Peyer's patch (tissue), 4 donors: ENCODE results near the gene GOLGA6L7.
"Not testable (repeated sequence)": the region's sequence is repeated elsewhere in the genome, so short reads cannot be mapped to it uniquely, and the experiment has no call there.

ENCODE experiments used
- POLR2A ChIP-seq, 2 donors: fragments of 450-650 bp; IDR thresholded peaks; one replicate each; pipeline ENCODE4 v1.5.1; 2017; ENCODE audit warnings: antibody characterized with exemption in 2 of 2, mild to moderate bottlenecking in 2 of 2, moderate library complexity in 2 of 2
- TF ChIP-seq, protein P1 (sequence below), 6 experiments: fragments of 450-650 bp in 4 of 6; fragments of 200-600 bp in 2 of 6; sonication (generic) in 1 of 6; IDR thresholded peaks; one replicate each; pipeline ENCODE4 v1.5.1; 2017 to 2019; ENCODE audit warnings: antibody characterized with exemption in 6 of 6, mild to moderate bottlenecking in 3 of 6, moderate library complexity in 1 of 6

DNA sequence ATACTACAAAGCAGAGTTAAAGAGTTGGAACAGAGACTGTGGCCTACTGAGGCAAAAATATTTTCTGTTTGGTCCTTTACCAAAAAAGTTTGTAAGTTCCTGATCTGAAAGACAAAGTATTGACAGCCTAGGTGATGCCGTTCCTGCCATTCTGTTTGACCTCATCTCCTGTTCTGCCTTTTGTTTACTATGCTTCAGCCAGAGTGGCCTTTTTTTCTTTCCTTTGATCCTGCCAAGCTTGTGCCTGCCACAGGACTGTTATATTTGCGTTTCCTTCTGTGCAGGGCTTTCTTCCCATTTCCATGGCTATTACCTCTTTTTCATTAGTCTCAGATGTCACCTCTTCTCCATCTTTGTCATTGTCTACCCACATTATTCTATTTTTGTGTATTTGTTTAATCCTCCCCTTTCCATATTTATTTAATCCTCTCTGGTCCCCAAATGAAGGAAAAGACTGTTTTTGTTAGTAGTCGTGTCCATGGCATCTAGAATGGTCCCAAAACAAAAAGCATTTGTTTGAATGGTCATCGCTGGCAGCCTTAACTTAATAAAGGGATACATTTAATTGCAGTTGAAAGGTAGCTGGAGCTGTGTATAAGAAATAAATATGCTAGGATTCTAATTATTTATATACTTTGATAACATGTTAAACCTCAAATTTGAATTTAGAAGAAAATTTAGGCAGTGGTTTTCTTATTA is 36.4 kb downstream of the GOLGA6L7 start:
- TF ChIP-seq, protein P1, sequence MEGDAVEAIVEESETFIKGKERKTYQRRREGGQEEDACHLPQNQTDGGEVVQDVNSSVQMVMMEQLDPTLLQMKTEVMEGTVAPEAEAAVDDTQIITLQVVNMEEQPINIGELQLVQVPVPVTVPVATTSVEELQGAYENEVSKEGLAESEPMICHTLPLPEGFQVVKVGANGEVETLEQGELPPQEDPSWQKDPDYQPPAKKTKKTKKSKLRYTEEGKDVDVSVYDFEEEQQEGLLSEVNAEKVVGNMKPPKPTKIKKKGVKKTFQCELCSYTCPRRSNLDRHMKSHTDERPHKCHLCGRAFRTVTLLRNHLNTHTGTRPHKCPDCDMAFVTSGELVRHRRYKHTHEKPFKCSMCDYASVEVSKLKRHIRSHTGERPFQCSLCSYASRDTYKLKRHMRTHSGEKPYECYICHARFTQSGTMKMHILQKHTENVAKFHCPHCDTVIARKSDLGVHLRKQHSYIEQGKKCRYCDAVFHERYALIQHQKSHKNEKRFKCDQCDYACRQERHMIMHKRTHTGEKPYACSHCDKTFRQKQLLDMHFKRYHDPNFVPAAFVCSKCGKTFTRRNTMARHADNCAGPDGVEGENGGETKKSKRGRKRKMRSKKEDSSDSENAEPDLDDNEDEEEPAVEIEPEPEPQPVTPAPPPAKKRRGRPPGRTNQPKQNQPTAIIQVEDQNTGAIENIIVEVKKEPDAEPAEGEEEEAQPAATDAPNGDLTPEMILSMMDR (IDR thresholded peaks at IDR 0.05) = not testable (repeated sequence)
- not testable (repeated sequence) for TF ChIP-seq POLR2A (IDR thresholded peaks at IDR 0.05)
